Activated CD8-positive, alpha-beta memory T cell treated with anti-CD3 and anti-CD28 coated beads for 36 hours (primary cell): ENCODE data around the gene BMP6. TPM values are rescaled to one million over a fixed set of nuclear protein-coding genes. Genes with fewer than 3 reads are reported as not detected.
"Not testable (repeated sequence)": the region's sequence is repeated elsewhere in the genome, so short reads cannot be mapped to it uniquely, and the experiment has no call there.

ENCODE experiments used
- CTCF ChIA-PET: fragments of 350-600 bp; sonication (Branson Sonifier 250); formaldehyde crosslinking; loops from one replicate; lab custom pipeline; 2021; ENCODE audit warnings: antibody characterized with exemption; lab: Charles Lee
- POLR2A ChIA-PET: fragments of 350-600 bp; sonication (Branson Sonifier 250); formaldehyde crosslinking; loops from one replicate; lab custom pipeline; 2021; ENCODE audit warnings: antibody characterized with exemption; lab: Charles Lee
- total RNA-seq, 2 experiments: library from RNA; stranded (reverse); gene quantifications; one replicate each; pipeline ENCODE4 v1.2.3, GENCODE V29; 2021

Gene BMP6
- total RNA-seq, 2 experiments from 2014 or later, result not detected

- POLR2A ChIA-PET, result no interaction called here
- CTCF ChIA-PET, result no interaction called here
Observed at GRCh38 chr6:7895125-7895423, 169.2 kb downstream of the BMP6 start.

DNA sequence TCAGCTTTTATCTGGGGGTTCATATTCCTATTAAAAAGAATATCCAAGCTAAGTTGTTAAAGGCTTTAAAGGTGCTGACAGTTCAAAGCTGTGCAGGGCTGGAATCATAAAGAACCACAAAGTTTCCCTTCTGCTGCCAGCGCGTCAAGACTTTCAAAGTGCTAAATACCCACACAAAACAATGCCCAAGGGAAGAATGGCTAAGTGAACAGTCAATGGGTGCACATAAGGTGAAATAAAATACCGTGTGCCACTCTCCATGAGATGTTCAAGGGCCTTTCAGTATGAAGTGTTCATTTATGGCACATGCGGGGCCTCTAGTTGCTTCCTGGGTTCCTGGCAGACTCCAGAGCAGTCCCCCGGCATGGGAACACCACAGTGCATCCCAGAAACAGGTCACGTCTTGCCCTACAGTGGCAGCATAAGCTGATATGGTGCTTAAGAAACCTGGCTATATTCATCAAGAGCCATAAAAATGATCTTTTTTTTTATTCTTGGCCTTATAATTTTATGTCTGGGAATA, 170.6 kb downstream of the BMP6 start:
- ChIA-PET CTCF (no interaction called here), POLR2A (no interaction called here)

DNA sequence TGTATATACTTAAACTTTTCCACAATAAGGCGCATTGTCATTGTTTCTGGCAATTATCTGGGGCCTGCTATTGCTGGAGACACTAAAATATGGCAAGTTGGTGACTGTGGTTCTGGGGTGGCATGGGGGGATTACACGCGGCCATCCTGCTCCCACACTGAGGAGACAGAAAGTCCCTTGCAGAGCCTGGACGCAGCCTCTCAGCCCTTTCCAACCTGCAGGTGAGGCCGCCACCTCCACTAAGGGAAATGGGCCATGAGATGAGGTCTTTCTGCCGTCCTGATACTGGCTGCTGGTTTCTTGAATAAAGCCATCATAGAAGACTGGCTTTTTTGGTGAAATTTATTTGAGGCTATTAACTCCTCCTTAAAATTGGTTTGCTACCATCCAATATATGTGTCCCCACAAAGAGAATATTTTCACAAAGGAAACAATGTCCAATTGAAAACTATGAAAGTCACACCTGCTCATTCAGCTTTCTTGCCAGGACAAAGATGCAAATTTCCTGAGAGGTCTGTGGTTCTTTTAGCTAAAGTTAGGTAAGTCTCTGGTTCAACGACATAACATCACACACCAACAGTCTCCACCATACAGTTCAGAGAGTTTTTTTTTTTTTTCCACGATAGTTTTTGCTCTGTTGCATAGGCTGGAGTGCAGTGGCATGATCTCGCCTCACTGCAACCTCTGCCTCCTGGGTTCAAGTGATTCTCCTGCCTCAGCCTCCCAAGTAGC, 171.7 kb downstream of the BMP6 start:
- POLR2A ChIA-PET, result no interaction called here
- CTCF ChIA-PET, result no interaction called here

GRCh38 chr6:7898193-7898586, 172.3 kb downstream of the BMP6 start:
- POLR2A ChIA-PET, CTCF ChIA-PET: not testable (repeated sequence)

GRCh38 chr6:7899101-7899888, 173.4 kb downstream of the BMP6 start:
- CTCF ChIA-PET, result no interaction called here
- POLR2A ChIA-PET, result no interaction called here

DNA sequence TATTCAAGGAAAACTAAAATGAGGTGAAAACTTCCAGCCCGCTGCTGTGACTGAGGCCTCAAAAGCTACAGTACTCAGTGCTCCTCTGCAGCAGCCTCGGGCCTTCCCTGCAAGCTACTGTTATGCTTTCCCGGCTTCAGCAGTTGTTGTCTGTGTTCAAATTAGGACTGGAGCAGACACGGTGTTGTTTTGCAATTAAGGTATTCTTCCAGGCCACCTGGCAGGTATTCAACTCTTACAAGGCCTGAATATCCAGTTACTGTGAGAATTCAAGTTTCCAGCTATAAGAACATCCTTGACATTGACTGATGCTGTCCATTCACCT, 174.0 kb downstream of the BMP6 start:
- CTCF ChIA-PET, result no interaction called here
- POLR2A ChIA-PET, result no interaction called here

GRCh38 chr6:7900621-7901020, 174.7 kb downstream of the BMP6 start:
- ChIA-PET CTCF (no interaction called here), POLR2A (no interaction called here)

GRCh38 chr6:7901056-7901455, 175.2 kb downstream of the BMP6 start:
- ChIA-PET POLR2A (no interaction called here), CTCF (no interaction called here)

GRCh38 chr6:7901780-7902179, 175.9 kb downstream of the BMP6 start:
- ChIA-PET CTCF (no interaction called here), POLR2A (no interaction called here)

DNA sequence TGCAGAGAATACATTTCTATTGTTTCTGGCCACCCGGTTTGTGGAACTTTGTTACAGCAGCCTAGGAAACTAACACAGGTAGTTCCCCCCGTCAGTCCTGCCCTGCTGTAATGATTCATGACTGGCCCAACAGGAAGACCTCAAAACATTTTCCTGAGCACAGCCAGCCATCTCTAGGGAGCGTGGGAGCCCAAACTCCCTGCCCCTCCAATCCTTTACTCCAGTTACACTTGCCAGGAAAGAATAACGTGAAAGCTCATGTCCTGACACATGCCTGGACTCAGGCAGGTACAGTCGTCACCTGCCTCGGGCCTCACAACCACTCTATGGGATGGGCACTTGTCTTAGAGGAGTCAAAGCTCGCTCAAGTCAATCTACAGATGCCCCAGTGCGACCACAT, 176.3 kb downstream of the BMP6 start:
- ChIA-PET POLR2A (no interaction called here), CTCF (no interaction called here)

GRCh38 chr6:7902867-7903266, 177.0 kb downstream of the BMP6 start:
- ChIA-PET POLR2A (no interaction called here), CTCF (no interaction called here)

DNA sequence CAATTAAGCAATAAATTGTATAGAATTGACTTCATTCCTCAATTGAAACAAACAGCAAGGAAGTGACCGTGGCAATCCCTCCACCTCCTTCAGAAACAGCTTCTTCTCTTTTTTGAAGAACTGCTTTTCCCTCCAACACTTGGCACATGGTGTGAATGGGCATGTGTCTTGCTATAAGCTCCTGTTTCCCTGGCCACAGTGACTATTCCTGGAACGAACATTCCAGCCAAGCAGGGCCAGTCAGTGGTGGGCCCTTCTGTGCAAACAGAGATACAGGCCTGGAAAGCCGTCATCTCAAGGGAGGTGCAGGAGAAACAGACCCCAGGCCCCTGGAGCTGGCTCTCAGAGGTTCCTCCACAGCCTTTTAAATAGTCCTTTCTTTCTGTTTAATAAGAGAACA, 177.8 kb downstream of the BMP6 start:
- ChIA-PET POLR2A (no interaction called here), CTCF (no interaction called here)

DNA sequence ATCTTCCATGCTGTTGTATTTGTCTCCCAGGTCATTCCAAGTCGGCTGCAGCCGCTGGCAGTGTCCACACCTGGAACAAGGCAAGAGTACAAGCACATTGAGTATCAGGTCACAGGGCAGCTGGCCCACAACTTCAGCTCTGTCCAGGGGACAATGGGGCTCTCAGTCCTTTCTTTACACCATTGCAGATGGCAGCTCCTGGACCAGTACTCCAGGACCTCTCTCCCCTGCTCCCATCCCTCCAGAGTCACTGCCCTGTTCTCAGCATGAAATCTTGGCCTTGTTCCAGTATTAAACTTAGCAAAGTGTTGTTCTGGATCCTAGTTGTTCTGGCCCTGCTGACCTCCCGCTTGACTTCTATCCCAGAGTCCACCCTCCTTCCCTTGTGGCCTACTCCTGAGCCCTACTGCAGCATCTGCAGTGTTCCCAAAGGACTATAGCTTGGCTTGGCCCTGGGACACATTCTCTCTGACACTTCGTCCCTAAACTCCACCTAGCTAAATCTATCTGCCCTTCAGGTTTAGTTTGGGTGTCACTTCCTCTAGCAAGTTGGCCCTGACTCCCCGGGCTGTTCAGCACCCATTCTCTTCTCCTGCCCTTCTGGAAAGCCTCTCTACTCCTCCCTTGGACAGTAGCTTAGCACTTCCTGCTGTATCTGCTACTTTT, 178.9 kb downstream of the BMP6 start:
- POLR2A ChIA-PET, result no interaction called here
- CTCF ChIA-PET, result no interaction called here

DNA sequence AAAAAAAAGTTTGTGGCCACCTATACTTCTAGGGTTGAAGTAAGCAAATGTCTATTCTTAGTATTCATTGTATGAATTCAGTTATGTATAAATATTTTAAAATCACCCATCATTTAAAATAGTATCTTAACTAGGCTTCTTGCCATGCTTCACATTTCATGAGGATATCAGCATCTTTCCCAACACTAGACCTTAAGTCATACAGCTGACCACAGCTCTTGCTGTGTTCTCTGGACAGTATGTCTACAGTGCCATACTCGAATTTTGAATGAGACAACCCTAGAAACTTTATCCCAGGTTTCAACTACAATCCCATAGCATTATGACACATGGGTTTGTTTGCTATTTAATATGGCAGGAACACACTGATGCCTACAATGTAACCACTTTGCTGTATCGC, 179.5 kb downstream of the BMP6 start:
- CTCF ChIA-PET, result no interaction called here
- POLR2A ChIA-PET, result no interaction called here

GRCh38 chr6:7906741-7907140, 180.8 kb downstream of the BMP6 start:
- ChIA-PET CTCF (no interaction called here), POLR2A (no interaction called here)

- POLR2A ChIA-PET, result no interaction called here
- CTCF ChIA-PET, result no interaction called here
Observed at GRCh38 chr6:7907159-7907558, 181.3 kb downstream of the BMP6 start.

DNA sequence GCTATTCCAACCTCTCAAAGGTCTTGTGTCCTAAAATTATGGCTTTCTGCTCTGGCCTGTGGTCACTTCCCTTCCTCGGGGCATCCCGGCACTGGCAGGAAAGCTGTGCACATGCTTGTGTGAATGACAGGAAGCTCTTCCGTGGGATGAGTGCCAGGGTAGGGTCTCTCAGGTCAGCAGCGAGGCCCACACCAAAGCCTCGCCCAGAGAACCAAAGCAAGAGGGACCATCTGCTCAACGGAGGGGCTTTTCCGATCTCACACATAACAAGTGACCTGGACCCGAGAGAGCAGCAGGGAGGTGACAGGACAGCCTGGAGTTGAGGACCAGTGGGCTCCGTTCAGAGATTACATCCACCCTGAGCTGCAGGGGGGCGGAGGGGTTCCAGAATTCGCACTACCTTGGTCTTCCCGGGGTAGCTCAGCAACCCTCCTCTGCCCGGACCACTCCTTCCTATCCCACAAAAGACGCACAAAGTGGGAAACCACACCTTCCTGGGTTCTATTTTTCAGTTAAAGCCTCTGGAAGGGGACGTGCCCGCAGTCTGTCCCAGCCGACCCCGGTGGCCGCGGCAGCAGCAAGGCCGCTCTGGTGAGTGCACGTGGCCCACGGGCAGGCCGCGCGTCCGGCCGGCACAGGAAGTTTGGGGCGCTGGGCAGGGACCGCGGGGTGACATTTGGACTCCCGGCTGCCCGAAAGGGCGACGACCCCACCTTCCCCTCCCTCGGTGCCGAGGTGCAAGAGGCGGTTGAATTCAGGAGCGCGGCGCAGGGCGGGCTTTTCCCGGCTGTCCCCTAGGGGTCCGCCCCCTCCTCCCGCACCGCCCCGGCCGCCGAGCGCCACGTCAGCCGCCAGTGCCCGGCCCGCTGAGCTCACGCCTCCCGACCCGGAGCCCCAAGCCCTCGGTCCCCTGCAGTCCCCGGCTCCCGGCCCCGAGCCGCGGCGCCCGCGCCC, 183.7 kb downstream of the BMP6 start:
- POLR2A ChIA-PET, result interaction anchor here (0.6 to 1.5 kb wide), 3 partner anchors 154 to 293 kb away, joined by 3 to 7 read pairs (median 3); partner anchors contain the start of gene BLOC1S5
- CTCF ChIA-PET, result interaction anchor here (1.2 kb wide), 1 partner anchor 155 kb away, joined by 3 read pairs; the partner anchor contains the start of gene BLOC1S5

GRCh38 chr6:7910298-7910653, 184.4 kb downstream of the BMP6 start:
- CTCF ChIA-PET, result interaction anchor here (1.2 kb wide), 1 partner anchor 154 kb away, joined by 3 read pairs; the partner anchor contains the start of gene BLOC1S5
- POLR2A ChIA-PET, result interaction anchor here (1.5 kb wide), 2 partner anchors 154 to 155 kb away, joined by 3 read pairs; partner anchors contain the start of gene BLOC1S5
